ENCODE results near the gene GPR101.
"Not testable (repeated sequence)": the region's sequence is repeated elsewhere in the genome, so short reads cannot be mapped to it uniquely, and the experiment has no call there.

Gene GPR101

DNA sequence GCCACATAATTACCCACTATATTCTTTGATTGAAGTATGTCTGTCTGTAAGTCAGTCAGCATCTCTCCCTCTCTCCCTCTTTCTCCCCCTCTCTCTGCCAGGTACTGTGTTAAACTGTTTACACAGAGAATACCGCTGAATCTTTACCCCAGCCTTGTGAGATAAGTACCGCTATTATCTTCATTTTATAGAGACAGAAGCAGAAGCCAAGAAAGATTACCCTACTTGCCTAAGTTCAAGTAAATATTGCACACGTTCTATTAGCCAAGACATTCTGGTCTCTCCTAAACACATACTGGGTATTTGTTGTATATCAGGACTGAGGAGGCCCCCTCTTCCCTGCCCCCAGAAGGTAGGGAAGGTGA lies 695 bp upstream of the GPR101 start:
- Mint-ChIP-seq H3K27me3 (peaks cover 28% of the 10 kb centered on the region), H3K27ac (no peak overlapping the region), H3K4me1 (ENCODE audit: low read depth) (no peaks in the 10 kb centered on the region), H3K36me3 (ENCODE audit: low read depth) (no peaks in the 10 kb centered on the region), H3K9me3 (no peaks in the 10 kb centered on the region), H3K4me3 (no peak overlapping the region)
- intact Hi-C loops (cut with micrococcal nuclease) = no loop called here

DNA sequence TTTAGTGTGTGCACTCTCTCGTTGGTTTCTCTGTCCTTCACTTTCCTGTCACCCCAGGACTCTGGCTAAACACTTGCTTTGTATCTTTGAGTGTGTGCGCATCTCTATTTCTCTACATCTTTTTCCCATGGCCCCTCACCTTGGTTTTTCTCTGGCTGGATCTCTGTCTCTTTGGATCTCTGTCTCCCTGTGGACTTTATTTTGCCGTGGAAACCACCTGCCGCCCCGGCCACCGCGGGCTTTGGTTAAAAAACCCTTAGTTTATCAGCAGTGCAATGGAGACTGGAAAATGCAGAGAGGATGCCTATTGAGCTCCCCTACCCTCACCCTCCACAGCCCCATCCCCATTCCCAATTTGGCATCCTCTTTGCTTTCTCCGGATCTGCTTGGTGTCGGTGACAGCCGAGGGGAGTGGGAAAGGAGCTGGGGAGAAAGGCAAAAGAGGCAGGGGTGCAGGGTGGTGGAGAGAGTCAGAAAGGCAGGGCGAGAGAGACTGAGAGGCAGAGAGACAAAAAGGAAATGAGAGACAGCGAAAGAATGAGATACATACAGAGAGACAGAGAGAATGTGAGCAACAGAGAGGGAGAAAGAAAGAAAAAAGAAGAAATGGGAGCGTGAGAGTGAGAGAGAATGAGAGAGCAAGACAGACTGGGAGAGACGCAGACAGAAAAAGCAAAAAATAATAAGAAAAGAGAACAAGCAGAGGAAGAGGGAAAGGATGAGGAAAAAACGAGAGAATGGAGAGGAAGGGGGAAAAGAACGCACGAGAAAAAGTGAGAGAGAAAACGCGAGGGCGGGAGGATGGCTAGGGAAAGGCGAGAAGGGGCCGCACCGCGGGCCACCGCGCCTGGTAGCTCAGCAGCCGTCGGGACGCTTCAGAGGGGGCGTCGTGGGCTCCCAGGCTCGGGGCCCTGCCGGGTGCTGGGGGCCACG lies 688 bp downstream of the GPR101 start:
- H3K9me3 Mint-ChIP-seq = no peaks in the 10 kb centered on the region
- H3K36me3 Mint-ChIP-seq (ENCODE audit: low read depth) = no peaks in the 10 kb centered on the region
- intact Hi-C loops (cut with micrococcal nuclease) = no loop called here
- H3K27ac Mint-ChIP-seq = no peak overlapping the region
- H3K4me1 Mint-ChIP-seq (ENCODE audit: low read depth) = no peaks in the 10 kb centered on the region
- no peak overlapping the region for H3K4me3 Mint-ChIP-seq
- peaks cover 26% of the 10 kb centered on the region for H3K27me3 Mint-ChIP-seq

DNA sequence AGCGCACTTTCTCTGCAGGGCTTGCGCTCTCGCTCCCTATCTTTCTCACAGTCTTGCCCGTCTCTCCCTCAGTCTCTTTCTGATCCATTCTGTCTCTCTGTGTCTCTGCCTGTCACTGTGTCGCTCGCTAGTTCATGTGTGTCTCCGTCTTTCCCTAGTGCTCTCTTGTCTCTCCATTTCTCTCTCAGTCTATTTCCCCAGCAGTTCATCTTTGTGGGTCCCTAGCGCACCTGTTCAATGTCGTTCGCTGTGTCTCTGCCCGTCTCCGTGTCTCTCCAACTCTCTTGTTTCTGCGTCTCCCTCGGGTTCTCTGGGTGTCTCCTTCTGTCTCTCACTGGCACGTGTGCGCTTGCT lies 1.5 kb downstream of the GPR101 start:
- Mint-ChIP-seq H3K36me3 (ENCODE audit: low read depth) (no peaks in the 10 kb centered on the region), H3K9me3 (no peaks in the 10 kb centered on the region), H3K4me1 (ENCODE audit: low read depth) (no peaks in the 10 kb centered on the region), H3K27ac (no peak overlapping the region), H3K27me3 (peaks cover 23% of the 10 kb centered on the region), H3K4me3 (no peak overlapping the region)
- intact Hi-C loops (cut with micrococcal nuclease) = no loop called here

DNA sequence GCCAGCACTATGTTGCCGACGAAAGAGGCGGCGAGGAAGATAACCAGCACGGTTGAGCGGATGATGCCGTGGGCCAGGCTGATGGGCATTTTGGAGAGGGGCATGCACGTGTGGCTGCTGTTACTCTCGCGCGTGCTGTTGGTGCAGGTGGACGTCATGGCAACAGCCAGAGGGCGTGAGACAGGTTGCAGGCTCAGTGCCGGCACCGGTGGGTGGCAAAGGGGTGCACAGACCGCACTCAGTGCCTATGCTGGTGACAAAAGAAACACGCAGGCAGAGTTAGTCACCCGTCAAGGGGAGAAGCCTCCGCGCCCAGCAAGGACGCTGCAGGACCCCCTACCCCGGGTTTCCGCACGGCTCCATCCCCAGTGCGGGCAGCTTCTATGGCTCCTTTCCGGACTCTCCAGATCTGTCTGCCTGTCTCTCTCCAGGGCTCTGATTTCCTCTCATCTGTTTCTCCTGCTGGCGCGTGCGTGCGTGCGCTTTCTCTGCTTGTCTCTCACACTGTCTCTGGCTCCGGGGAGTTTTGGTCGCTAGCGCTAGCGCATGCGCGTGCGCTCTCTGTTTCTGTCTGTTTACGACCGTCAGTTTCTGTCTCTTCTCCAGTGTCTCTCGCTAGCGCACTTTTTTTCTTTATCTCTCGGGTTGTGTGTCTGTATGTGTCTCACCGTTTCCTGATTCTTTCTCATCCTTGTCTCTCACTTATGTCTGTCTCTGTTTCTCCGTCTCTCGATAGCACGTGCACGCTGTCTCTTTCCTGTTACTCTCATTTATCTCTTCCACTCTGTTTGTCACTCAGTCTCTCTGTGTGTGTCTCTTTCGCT lies 2.1 kb downstream of the GPR101 start:
- Mint-ChIP-seq H3K4me3 (no peak overlapping the region), H3K9me3 (no peaks in the 10 kb centered on the region), H3K36me3 (ENCODE audit: low read depth) (no peaks in the 10 kb centered on the region), H3K27ac (no peak overlapping the region), H3K4me1 (ENCODE audit: low read depth) (no peaks in the 10 kb centered on the region), H3K27me3 (peaks cover 25% of the 10 kb centered on the region)
- intact Hi-C loops (cut with micrococcal nuclease) = no loop called here

DNA sequence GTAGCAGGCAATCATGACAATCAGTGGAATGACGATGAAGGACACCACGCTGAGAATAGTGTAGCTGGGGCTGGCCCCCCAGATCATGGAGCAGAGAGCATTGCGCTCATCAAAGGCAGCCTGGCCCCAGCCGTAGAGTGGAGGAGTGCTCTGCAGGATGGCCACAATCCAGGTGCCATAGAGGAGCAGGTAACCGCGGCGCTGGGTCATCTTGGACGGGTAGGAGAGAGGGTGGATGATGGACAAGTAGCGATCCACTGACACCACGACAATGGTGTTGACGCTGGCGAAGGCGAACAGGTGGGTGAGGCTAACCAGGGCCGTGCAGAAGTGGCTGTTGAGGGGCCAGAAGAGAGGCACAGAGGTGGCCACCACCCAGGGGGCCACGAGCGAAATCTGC lies 2.8 kb downstream of the GPR101 start:
- Mint-ChIP-seq H3K4me1 (ENCODE audit: low read depth) (no peaks in the 10 kb centered on the region), H3K36me3 (ENCODE audit: low read depth) (no peaks in the 10 kb centered on the region), H3K27ac (no peak overlapping the region), H3K4me3 (no peak overlapping the region), H3K9me3 (no peaks in the 10 kb centered on the region), H3K27me3 (peaks cover 25% of the 10 kb centered on the region)
- intact Hi-C loops (cut with micrococcal nuclease) = no loop called here

DNA sequence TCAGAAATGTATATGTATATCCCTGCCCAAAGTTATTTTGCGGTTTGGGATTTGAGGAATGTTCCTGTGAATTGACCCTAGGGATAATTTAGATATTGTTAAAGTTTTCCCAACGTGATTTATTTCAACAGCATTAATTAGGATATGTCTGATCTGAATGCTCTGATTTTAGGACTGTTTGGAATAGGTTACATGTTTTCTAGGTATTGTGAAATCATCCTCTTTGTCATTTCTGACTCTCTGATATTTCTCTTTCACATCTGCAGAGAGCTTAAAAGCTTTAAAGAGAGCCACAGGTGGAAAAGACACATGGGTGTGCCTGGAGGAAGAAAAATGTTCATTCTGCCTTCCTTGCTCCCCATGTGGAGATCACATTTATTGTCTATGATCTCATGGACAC lies 5.1 kb downstream of the GPR101 start:
- peaks cover 8% of the 10 kb centered on the region for H3K27me3 Mint-ChIP-seq
- no peak overlapping the region for H3K27ac Mint-ChIP-seq

DNA sequence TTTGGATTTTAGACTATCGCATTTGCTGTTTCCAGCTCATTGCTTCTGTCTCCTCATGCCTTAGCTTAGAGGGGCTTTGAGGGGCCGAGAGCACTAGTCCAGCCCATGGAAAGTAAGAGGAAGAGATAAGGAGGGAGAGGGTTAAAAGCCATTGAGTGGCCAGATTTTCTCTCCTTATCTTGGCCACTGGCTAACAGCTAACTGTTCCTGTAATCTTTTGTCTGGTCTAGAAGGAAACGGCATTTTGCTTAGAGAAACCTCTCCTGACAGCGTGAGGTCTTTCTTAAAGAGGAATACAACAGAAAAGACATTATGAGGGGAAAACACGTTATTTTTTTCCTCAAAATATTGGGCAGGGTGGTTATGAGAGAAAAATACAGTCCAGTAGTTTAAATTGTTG lies 7.9 kb downstream of the GPR101 start:
- Mint-ChIP-seq H3K9me3 (no peaks in the 10 kb centered on the region), H3K4me3 (no peak overlapping the region), H3K27me3 (peaks cover 8% of the 10 kb centered on the region), H3K4me1 (ENCODE audit: low read depth) (no peaks in the 10 kb centered on the region), H3K27ac (no peak overlapping the region), H3K36me3 (ENCODE audit: low read depth) (no peaks in the 10 kb centered on the region)
- intact Hi-C loops (cut with micrococcal nuclease) = no loop called here

More for the DNA sequence above, 5.1 kb downstream of the GPR101 start:
- no peaks in the 10 kb centered on the region for H3K36me3 Mint-ChIP-seq (ENCODE audit: low read depth)
- intact Hi-C loops (cut with micrococcal nuclease) = no loop called here
- no peak overlapping the region for H3K4me3 Mint-ChIP-seq
- no peaks in the 10 kb centered on the region for H3K9me3 Mint-ChIP-seq
- H3K4me1 Mint-ChIP-seq (ENCODE audit: low read depth) = no peaks in the 10 kb centered on the region

DNA sequence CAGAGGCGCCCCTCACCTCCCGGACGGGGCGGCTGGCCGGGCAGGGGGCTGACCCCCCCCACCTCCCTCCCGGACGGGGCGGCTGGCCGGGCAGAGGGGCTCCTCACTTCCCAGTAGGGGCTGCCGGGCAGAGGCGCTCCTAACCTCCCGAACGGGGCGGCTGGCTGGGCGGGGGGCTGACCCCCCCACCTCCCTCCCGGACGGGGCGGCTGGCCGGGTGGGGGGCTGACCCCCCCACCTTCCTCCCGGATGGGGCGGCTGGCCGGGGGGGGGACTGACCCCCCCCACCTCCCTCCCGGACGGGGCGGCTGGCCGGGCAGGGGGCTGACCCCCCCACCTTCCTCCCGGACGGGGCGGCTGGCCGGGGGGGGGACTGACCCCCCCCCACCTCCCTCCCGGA lies 33.6 kb downstream of the GPR101 start:
- H3K4me3 Mint-ChIP-seq; intact Hi-C loops (cut with micrococcal nuclease); H3K27me3 Mint-ChIP-seq; H3K36me3 Mint-ChIP-seq (ENCODE audit: low read depth); H3K4me1 Mint-ChIP-seq (ENCODE audit: low read depth); H3K27ac Mint-ChIP-seq: not testable (repeated sequence)
- H3K9me3 Mint-ChIP-seq = peaks cover 19% of the 10 kb centered on the region

DNA sequence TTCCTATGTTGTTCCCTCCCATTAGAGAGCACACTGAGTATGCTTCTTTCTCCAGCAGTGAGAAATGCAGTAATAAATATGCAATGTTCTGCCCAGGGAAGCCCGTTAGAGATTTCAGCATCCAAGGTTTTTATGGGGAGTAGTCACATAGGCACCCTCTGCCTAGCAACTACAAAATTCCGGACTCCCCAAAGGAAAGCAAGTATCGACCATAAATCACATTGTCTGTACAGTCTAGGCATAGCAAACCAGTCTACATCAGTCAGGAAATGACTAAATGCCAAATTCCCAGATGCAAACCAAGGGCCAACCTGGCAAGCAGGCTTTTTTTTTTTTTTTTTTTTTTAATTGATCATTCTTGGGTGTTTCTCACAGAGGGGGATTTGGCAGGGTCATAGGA lies 34.8 kb downstream of the GPR101 start:
- Mint-ChIP-seq H3K9me3 (peaks cover 7% of the 10 kb centered on the region), H3K4me1 (ENCODE audit: low read depth) (no peaks in the 10 kb centered on the region), H3K4me3 (no peak overlapping the region), H3K27ac (no peak overlapping the region), H3K27me3 (no peaks in the 10 kb centered on the region), H3K36me3 (ENCODE audit: low read depth) (no peaks in the 10 kb centered on the region)
- intact Hi-C loops (cut with micrococcal nuclease) = no loop called here
